Heart left ventricle (tissue), 16 donors: Measurements from ENCODE around the gene OLIG1. TPM values are rescaled to one million over a fixed set of nuclear protein-coding genes. Genes with fewer than 3 reads are reported as not detected.

Experiments used
- ATAC-seq, 4 donors: fragments of 200-7000 bp; cut with Tn5 transposase; one replicate each; pipeline ENCODE4 v1.9.1; 2020 to 2022; ENCODE audit warnings: moderate library complexity in 4 of 4, mild to moderate bottlenecking in 3 of 4, moderate number of reproducible peaks in 1 of 4
- DNase-seq, 5 donors: peaks; one replicate each; pipeline ENCODE4 v3.0.0-alpha.2; 2020
- H3K27ac ChIP-seq, 12 donors: fragments of 200-600 bp; sonication (generic) in 4 of 12; one replicate each; pipeline versions ENCODE4 v1.5.0 to v1.8.0; 2016 to 2022; ENCODE audit warnings: mild to moderate bottlenecking in 2 of 12
- H3K27me3 ChIP-seq, 9 donors: fragments of 200-600 bp; sonication (generic) in 2 of 9; one replicate each; pipeline versions ENCODE4 v1.5.1 to v1.8.0; 2016 to 2022; ENCODE audit warnings: mild to moderate bottlenecking in 3 of 9
- H3K36me3 ChIP-seq, 9 donors: fragments of 200-600 bp; sonication (generic) in 2 of 9; one replicate each; pipeline versions ENCODE4 v1.5.0 to v1.8.0; 2018 to 2022; ENCODE audit warnings: mild to moderate bottlenecking in 2 of 9
- H3K4me1 ChIP-seq, 12 donors: fragments of 200-600 bp; sonication (generic) in 4 of 12; one replicate each; pipeline versions ENCODE4 v1.5.0 to v1.8.0; 2016 to 2022; ENCODE audit warnings: mild to moderate bottlenecking in 3 of 12
- H3K4me3 ChIP-seq, 12 donors: fragments of 200-600 bp; sonication (generic) in 4 of 12; one replicate each; pipeline versions ENCODE4 v1.5.0 to v1.8.0; 2017 to 2022; ENCODE audit warnings: mild to moderate bottlenecking in 9 of 12, moderate library complexity in 4 of 12
- H3K9me3 ChIP-seq, 12 donors: fragments of 200-600 bp; sonication (generic) in 4 of 12; one replicate each; pipeline versions ENCODE4 v1.5.0 to v1.8.0; 2016 to 2022; ENCODE audit warnings: mild to moderate bottlenecking in 1 of 12
- CTCF ChIP-seq, 12 donors: fragments of 200-600 bp; sonication (generic) in 4 of 12; IDR thresholded peaks; one replicate each; pipeline versions ENCODE4 v1.5.0 to v1.8.0; 2018 to 2022; ENCODE audit warnings: antibody characterized with exemption in 12 of 12, mild to moderate bottlenecking in 5 of 12
- POLR2A ChIP-seq, 2 donors: fragments of 450-650 bp; IDR thresholded peaks; one replicate each; pipeline ENCODE4 v1.6.1; 2017; ENCODE audit warnings: antibody characterized with exemption in 2 of 2, mild to moderate bottlenecking in 2 of 2, moderate library complexity in 2 of 2
- WGBS, 4 donors: extraction: QIAGEN DNeasy Blood & Tissue Kit in 2 of 4; methylation state at CpG; one replicate each; pipeline versions ENCODE4 v1.1.5 to v1.1.7; 2013 to 2018; 5-methylcytosine and 5-hydroxymethylcytosine counted together
- intact Hi-C, 10 donors: fragments of 100-400 bp; cut with DNase I; formaldehyde crosslinking; loops; one replicate each; pipeline versions ENCODE4 v1.11.1 to v1.14.2; 2022
- polyA plus RNA-seq, 2 donors: library from polyadenylated mRNA; stranded (reverse); fragments of 200-250 nt; gene quantifications; one replicate each; pipeline ENCODE4 v1.2.3, GENCODE V29; 2013
- total RNA-seq, 9 donors: library from RNA; depleted of rRNA in 2 of 9; stranded (reverse); fragments of >200 nt in 2 of 9; fragmentation: NEBNext Ultra II Directional in 3 of 9; extraction: Animal tissue kit (Norgen Biotek cat#: 25700) in 3 of 9; gene quantifications; one replicate each; pipeline versions ENCODE4 v1.1.0 to v1.2.4, GENCODE V29; 2016 to 2023
- donor health status: ischemic (EF 13 %, LVEDD 7.1; RV severe dilation, severe dysfunction).
- donor health status: healthy with polysubstance abuse.
- donor health status: DM: no; HTN: yes; CAD: no.
- donor health status: DM: no; HTN: no; CAD: no.
- donor health status: ischemic (EF 25% LVEDD 6.9; RV normal size, moderate dysfunction).
- donor health status: ischemic (EF 25% LVEDD 5.7; RV mildly dilated, moderate dysfunction).
- donor health status: healthy.
- donor health status: DM: yes; HTN: yes; CAD: no.
- donor health status: ischemic (EF 35%, LVEDD 5.7; RV mildly dilated, moderate dysfunction).
- donor health status: nonischemic (EF 11% LVEDD 7.7; RV severe dilation, severe dysfunction).
- donor health status: DM: yes; HTN: yes; CAD: no.
- donor health status: PGD.
- donor health status: ischemic (EF 29% LVEDD 5.4; RV normal size, mild dysfunction).
- donor health status: nonischemic (EF 23%, LVEDD 6.1; RV moderate dilation, normal function).

OLIG1 gene
- total and polyA plus RNA-seq, 11 donors: 0.11 to 0.67 TPM; not detected in 9

GRCh38 chr21:33064623-33065390, 5.1 kb upstream of the OLIG1 start:
- no peak for TF ChIP-seq CTCF (IDR thresholded peaks at IDR 0.05)
- no peak for TF ChIP-seq POLR2A (IDR thresholded peaks at IDR 0.05)
- H3K27ac ChIP-seq: no peak overlapping the region
- peaks cover 0 to 9% (median 0%) of the 10 kb centered on the region in 12 donors for H3K9me3 ChIP-seq
- ATAC-seq (no peak), DNase-seq (no peak)
- intact Hi-C loops: loop anchor here in 1 of 10 donors (5.0 kb wide), 1 partner anchor 38 kb away; the partner anchor contains the start of gene OLIG2
- H3K4me1 ChIP-seq: peaks cover 0 to 39% (median 0%) of the 10 kb centered on the region in 12 donors
- WGBS, 4 donors: 28 to 36% (median 31%) methylated on average over 18 of the region's 18 CpGs
- H3K27me3 ChIP-seq: peaks cover 4 to 90% (median 63%) of the 10 kb centered on the region in 9 donors
- H3K36me3 ChIP-seq: no peaks in the 10 kb centered on the region
- no peak overlapping the region for H3K4me3 ChIP-seq

- H3K4me3 ChIP-seq: no peak overlapping the region
- DNase-seq (no peak), ATAC-seq (no peak)
- H3K27ac ChIP-seq: no peak overlapping the region
- peaks cover 0 to 44% (median 12%) of the 10 kb centered on the region in 12 donors for H3K4me1 ChIP-seq
- intact Hi-C loops: loop anchor here in 1 of 10 donors (5.0 kb wide), 1 partner anchor 40 kb away; the partner anchor contains the start of gene OLIG2
- H3K27me3 ChIP-seq: peaks cover 17 to 96% (median 81%) of the 10 kb centered on the region in 9 donors
- WGBS, 4 donors: 88 to 95% (median 90%) methylated on average over 7 of the region's 7 CpGs
- TF ChIP-seq POLR2A (IDR thresholded peaks at IDR 0.05): no peak
- TF ChIP-seq CTCF (IDR thresholded peaks at IDR 0.05): no peak
- H3K9me3 ChIP-seq: peaks cover 0 to 9% (median 0%) of the 10 kb centered on the region in 12 donors
- H3K36me3 ChIP-seq: no peaks in the 10 kb centered on the region
Measured at GRCh38 chr21:33067043-33067442, 2.9 kb upstream of the OLIG1 start.

- peaks cover 0 to 9% (median 0%) of the 10 kb centered on the region in 12 donors for H3K9me3 ChIP-seq
- intact Hi-C loops: loop anchor here in 1 of 10 donors (5.0 kb wide), 1 partner anchor 40 kb away; the partner anchor contains the start of gene OLIG2
- no peak for TF ChIP-seq POLR2A (IDR thresholded peaks at IDR 0.05)
- H3K4me1 ChIP-seq: peaks cover 0 to 46% (median 13%) of the 10 kb centered on the region in 12 donors
- no peak overlapping the region for H3K4me3 ChIP-seq
- DNase-seq (no peak), ATAC-seq (no peak)
- no peaks in the 10 kb centered on the region for H3K36me3 ChIP-seq
- H3K27me3 ChIP-seq: peaks cover 20 to 99% (median 84%) of the 10 kb centered on the region in 9 donors
- no peak overlapping the region for H3K27ac ChIP-seq
- 50 to 62% (median 57%) methylated on average over 4 of the region's 4 CpGs for WGBS, 4 donors
Measured at GRCh38 chr21:33067457-33067856, 2.5 kb upstream of the OLIG1 start.

GRCh38 chr21:33069243-33069642, 698 bp upstream of the OLIG1 start:
- peaks cover 0 to 44% (median 13%) of the 10 kb centered on the region in 12 donors for H3K4me1 ChIP-seq
- intact Hi-C loops: loop anchor here in 1 of 10 donors (5.0 kb wide), 1 partner anchor 42 kb away; the partner anchor contains the start of gene OLIG2

More at GRCh38 chr21:33069243-33069642, 698 bp upstream of the OLIG1 start:
- Histone ChIP-seq H3K4me3 (no peak overlapping the region), H3K36me3 (no peaks in the 10 kb centered on the region), H3K27ac (no peak overlapping the region), H3K9me3 (peaks cover 0 to 9% (median 0%) of the 10 kb centered on the region in 12 donors), H3K27me3 (peaks cover 33 to 99% (median 88%) of the 10 kb centered on the region in 9 donors)
- TF ChIP-seq POLR2A (IDR thresholded peaks at IDR 0.05) (no peak), CTCF (IDR thresholded peaks at IDR 0.05) (no peak)
- ATAC-seq (no peak), DNase-seq (no peak)
- 57 to 73% (median 65%) methylated on average over 5 of the region's 5 CpGs for WGBS, 4 donors
